Stimulated activated CD4-positive, alpha-beta T cell treated with anti-CD3 and anti-CD28 coated beads, Interleukin-12 subunit alpha, Interleukin-12 subunit beta, amount 100 ng/mL, for 4 hours (primary cell): ENCODE results near the gene TRPV5.

Experiments
- DNase-seq: peaks from one replicate; pipeline ENCODE4 v3.0.0-alpha.2; 2020

The TRPV5 gene

DNA sequence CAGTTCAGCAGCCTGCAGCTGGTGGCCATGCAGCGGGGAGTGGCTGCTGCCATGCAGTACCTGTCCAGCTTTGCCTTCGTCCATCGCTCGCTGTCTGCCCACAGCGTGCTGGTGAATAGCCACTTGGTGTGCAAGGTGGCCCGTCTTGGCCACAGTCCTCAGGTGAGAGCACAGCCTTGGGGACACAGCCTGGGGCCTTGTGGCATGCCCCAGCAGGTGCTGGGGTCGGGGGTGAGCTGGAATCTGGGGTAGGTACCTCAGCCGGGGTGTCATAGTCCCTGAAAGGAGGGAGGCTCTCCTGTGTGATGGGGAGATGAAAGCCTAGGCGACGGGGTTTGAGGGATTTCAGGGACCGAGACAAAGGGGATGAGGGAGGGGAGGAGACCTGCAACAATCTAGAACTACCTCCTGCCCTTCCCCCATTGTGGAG lies 64.5 kb downstream of the TRPV5 start:
- no peak for DNase-seq

GRCh38 chr7:142868188-142868985 lies 65.2 kb downstream of the TRPV5 start:
- DNase-seq = no peak

- DNase-seq = no peak
These were observed 66.0 kb downstream of the TRPV5 start for GRCh38 chr7:142867398-142868187.

GRCh38 chr7:142867097-142867378 lies 66.5 kb downstream of the TRPV5 start:
- DNase-seq = no peak

DNA sequence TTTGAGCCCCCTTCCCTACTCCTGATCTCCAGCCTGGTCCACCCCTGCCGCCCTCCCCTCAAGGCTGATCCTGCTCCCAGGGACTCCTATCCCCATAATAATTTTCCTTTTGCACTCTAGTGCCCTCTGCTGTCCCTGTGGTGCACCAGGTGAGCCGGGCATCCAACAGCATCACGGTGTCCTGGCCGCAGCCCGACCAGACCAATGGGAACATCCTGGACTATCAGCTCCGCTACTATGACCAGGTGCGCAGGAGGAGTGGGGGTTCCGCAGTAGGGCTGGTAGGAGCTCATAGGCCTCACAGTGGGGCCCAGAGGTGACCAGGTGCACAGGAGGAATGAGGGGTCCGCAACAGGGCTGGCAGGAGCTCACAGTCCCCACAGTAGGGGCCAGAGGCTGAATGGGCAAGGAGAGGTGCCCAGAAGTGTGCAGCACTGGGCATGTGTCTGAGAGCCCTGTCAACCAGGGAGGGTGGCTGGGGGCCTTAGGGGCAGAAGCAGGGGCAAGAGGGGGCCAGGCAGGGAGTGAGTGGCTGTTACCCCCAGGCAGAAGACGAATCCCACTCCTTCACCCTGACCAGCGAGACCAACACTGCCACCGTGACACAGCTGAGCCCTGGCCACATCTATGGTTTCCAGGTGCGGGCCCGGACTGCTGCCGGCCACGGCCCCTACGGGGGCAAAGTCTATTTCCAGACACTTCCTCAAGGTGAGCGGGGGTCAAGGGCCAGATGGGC lies 67.0 kb downstream of the TRPV5 start:
- no peak for DNase-seq

GRCh38 chr7:142865766-142866165 lies 67.8 kb downstream of the TRPV5 start:
- DNase-seq = no peak

DNA sequence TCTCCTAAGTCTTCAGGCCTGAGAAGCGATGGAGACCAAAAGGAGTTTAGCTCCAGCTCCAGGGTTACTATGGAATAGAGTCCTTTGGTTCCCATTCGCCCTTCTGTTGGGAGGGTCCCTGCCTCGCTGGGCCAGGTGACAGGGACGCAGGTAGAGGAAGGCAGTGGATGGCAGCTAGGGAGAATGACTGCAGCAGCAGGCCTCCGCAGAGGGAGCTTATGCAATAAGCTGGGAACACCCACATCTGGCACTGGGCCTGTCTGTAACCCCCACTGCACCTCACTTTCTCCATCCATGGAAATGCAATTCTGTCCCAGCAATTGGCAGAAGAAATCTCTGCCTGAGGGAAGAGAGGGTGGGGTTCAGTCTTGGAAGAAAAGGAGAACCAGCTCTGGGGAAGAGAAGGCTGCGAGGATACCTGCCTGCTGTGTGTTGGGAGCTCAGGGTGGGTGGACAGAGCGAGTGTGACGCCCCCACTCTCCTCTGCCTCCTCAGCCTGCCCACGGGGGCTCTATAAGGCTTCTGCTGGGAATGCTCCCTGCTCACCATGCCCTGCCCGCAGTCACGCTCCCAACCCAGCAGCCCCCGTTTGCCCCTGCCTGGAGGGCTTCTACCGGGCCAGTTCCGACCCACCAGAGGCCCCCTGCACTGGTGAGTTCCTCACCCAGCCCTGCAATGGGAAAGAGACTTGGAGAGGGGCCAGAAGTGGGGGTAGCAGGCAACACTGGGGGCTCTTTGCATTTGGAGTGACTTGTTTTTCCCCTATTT lies 68.4 kb downstream of the TRPV5 start:
- no peak for DNase-seq

DNA sequence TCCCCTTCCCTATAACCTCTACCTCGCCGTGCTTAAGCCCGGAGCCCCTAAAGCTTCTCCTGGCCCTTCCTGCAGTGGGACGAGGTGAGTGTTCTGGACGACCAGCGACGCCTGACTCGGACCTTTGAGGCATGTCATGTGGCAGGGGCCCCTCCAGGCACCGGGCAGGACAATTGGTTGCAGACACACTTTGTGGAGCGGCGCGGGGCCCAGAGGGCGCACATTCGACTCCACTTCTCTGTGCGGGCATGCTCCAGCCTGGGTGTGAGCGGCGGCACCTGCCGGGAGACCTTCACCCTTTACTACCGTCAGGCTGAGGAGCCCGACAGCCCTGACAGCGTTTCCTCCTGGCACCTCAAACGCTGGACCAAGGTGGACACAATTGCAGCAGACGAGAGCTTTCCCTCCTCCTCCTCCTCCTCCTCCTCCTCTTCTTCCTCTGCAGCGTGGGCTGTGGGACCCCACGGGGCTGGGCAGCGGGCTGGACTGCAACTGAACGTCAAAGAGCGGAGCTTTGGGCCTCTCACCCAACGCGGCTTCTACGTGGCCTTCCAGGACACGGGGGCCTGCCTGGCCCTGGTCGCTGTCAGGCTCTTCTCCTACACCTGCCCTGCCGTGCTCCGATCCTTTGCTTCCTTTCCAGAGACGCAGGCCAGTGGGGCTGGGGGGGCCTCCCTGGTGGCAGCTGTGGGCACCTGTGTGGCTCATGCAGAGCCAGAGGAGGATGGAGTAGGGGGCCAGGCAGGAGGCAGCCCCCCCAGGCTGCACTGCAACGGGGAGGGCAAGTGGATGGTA lies 69.5 kb downstream of the TRPV5 start:
- DNase-seq = no peak

DNA sequence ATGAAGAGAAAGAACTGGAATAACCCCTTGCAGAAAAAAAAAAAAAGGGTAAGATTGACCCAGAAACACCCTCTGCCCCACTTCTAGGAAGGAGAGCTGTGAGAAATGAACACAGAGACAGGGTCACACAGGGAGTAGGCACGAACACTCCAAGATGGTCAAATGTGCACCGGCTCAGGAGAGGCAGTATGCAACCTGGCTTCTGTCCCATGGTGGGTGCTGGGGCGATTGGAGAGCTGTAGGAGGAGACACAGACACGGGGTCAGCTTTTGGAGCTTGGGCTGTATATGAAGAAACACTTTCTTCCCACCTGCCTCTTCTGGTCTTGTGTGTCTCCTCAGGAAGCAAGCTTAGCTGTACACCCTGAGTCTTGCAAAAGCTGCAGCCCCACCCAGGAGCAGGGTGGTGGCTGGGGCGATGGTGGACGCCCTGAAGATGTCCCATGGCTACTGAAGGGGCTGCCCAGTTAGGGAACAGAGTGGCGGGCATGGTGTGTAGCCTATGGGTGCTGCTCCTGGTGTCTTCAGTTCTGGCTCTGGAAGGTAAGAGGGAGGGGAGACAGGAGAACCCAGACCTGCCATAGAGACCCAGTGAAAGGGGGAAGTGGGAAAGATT lies 70.7 kb downstream of the TRPV5 start:
- DNase-seq = no peak

- no peak for DNase-seq
These were observed 71.2 kb downstream of the TRPV5 start for GRCh38 chr7:142862351-142862750.

DNA sequence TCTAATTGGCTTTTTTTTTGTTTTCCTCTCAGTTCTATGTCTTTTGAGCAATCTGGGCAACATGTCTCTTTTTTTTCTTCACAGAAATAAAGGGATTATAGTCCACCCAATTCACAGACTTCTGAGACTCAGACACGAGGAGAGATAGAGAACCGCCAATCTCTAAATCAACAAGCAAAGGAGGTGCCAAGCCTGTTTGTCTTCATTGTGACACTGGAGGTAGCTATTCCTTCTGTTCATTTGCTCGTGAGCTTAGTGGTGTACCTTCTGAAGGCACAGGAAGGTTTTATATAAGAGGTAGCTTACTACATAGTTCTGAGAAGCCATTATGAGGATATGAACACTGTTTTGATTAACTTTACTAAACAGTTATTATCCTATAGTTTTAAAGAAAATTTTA lies 72.6 kb downstream of the TRPV5 start:
- no peak for DNase-seq

- no peak for DNase-seq
These were observed 73.7 kb downstream of the TRPV5 start for GRCh38 chr7:142859829-142860228.

DNA sequence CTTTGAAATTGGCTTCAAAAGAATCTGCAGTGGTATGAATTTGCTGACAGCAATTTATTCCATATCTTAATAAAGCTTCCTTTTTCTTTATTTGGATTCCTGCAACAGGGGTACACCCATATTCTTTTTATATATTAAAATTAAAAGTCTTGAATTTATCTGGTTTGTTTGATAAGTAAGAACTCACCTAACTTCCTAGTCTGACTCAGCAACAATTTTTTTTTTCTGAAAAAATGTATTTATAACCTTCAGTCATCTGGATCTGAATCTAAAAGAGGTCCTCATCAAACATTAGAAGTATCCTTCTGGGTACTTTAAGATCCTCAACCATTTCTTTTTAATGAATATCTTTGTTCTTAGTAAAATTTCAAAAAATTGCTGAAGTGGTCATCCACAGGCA lies 74.1 kb downstream of the TRPV5 start:
- no peak for DNase-seq
